GM18505 (cell line): ENCODE measurements around the gene OR9K2.
"Not testable (repeated sequence)": the region's sequence is repeated elsewhere in the genome, so short reads cannot be mapped to it uniquely, and the experiment has no call there.

Experiments used
- ATAC-seq: cut with Tn5 transposase; IDR thresholded peaks from one replicate; pipeline ENCODE4 v1.9.1; 2021; ENCODE audit not compliant: unreplicated experiment
- POLR2A ChIP-seq: IDR thresholded peaks from 4 replicates; pipeline ENCODE4 v1.6.1; 2011; ENCODE audit warnings: borderline replicate concordance; ENCODE audit not compliant: insufficient read depth, insufficient read length; ENCODE audit errors: extremely low read depth

OR9K2 gene, protein sequence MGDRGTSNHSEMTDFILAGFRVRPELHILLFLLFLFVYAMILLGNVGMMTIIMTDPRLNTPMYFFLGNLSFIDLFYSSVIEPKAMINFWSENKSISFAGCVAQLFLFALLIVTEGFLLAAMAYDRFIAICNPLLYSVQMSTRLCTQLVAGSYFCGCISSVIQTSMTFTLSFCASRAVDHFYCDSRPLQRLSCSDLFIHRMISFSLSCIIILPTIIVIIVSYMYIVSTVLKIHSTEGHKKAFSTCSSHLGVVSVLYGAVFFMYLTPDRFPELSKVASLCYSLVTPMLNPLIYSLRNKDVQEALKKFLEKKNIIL

DNA sequence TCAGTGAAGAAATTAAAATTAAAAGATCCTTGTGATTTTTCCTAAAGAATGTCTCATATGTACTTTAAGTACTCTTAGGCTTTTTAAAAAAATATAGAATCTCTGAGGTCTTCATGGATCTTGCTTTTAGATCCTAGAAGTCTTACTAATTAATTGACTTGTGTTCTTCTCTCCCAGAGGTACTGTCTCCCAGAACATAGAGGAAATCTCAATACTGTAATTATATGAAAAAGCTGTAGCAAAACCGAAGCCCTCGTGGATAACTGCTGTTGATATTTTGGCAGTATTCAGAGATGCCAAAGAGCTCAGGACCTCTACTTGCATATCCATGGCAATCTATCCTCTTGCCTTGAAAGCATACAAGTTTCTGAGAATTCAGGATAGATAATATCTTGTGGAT, at the start of gene OR9K2:
Gene OR9K2, plus strand, starts transcription at position 301 of the 400 bp plus-strand sequence. CDS start 3,429 bp downstream, outside the sequence.
- TF ChIP-seq POLR2A: no peak
- ATAC-seq: no peak

DNA sequence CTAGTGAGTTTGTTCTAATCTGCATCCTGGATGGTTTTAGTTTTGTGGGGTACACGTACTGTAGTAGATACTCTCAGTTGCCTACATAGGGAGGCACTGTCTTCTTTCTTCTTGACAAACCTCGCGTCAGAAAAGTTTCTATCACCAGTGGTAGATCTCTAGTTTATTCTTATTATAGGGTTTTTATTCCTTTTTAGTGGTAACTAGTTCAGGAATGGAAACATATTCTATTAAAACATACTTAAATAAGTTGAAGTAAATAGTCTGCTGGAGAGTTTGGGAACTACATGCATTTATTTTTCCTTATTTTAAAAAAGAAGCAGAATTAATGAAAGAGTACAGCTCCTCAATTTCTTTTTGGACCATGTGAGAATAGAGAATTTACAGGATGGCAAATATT, 33.6 kb upstream of the OR9K2 start:
- no peak for TF ChIP-seq POLR2A
- ATAC-seq: no peak

DNA sequence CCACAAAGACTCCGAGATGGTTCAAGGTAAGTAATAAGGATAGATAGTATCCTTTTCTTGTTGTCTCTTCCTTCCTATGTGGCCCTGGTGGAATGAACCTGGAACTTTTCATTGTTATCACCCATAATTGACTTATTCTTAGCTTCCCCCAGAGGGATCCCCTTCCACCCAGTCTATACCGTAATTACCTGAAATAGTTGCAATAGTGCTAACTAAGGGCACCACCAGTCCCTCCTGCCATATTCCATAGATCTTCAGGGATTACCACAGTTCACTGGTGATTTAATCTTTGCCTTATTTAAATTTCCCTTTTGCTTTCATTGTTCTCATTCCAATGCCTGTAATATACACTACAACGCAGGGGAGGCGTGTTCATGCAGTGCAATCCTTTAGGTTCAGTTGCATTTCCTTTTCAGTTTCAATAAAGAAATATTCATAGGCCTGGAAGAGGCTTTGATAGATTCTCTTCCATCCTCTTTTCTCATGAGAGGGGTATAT, 13.8 kb upstream of the OR9K2 start:
- no peak for TF ChIP-seq POLR2A
- ATAC-seq: no peak

DNA sequence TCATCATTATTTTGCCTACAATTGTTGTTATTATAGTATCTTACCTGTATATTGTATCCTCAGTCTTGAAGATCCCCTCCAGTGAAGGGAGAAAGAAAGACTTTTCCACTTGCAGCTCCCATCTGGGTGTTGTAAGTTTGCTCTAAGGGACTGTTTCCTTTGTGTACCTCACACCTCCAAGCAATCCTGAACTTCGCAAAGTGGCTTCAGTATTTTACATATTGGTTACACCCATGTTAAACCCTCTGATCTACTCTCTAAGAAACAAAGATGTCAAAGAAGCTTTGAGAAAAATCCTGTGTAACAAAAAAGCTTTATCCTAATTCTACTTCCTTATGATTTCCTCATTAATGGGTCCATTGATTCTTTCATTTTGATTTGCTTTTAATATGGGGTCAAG, 10.1 kb upstream of the OR9K2 start:
- TF ChIP-seq POLR2A: no peak
- no peak for ATAC-seq

DNA sequence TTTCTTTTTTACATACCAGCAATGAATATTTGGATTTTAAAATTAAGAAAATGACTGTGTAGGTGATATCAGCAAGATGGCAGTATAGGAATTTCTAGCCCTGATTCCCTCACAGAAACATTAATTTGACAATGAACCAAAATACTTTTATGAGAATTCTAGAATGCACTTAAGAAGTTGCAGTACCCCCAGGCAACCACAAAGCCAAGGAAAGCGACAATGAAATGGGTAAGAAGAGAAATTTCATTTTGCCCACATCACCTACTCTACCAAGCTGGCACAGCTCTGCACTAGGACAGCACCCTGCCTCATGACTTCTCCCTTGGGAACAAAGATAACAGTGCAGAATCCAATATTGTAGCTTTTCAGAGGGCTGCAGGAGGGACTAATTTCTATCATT, 6.6 kb downstream of the OR9K2 start:
- no peak for TF ChIP-seq POLR2A
- no peak for ATAC-seq

DNA sequence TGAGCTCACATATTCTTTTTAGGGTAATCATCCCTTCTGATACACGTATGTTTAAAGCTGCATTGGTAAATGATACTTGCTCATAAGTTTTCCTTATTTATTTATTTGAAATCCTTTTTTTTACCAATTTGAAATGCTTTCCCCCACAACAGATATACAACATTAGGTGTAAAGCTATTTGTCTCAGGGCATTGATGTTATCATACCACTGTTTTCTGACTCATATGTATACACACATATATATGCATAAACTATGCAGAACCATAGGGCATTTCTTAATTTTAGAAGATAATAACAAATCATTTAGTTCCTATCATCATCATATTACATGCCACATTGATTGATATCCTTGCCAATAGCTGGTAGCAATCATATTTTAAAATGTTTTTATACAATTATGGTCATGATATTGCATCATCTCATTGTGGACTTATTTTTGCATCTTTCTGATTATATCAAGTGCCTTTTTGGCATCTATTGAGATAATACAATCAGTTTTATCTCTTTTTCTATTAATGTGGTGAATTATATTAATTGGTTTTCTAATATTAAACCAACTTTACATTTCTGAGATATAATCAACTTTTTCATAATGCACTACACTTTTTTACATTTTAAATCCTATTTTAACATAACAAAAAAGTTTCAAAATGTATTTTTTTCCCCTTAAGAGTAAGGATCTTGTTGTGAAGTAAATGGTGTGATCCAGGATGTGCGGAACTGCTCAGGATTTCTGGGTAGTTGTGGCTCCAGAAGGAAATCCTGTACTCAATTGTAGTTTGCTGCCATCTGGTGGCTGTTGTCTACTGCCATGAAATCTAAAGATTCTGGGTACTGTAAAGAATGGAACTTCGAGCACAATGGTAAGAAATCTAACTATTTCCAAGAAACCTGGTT, 16.7 kb downstream of the OR9K2 start:
- ATAC-seq: no peak
- no peak for TF ChIP-seq POLR2A

DNA sequence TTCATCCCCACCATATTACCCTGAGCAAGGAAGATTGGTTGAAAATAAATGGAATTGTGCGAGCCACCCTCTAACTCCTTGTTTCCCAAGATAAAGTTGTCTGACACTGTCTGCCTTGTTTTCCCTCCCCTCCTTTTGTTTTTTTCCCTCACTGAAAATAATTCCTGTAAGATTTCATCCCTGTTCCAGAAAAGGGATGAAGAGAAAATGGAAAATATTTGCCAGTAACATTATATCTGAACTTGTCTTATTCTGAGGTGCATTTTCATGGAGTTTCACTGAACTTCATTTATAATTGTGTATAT, 17.3 kb downstream of the OR9K2 start:
- no peak for TF ChIP-seq POLR2A
- no peak for ATAC-seq

DNA sequence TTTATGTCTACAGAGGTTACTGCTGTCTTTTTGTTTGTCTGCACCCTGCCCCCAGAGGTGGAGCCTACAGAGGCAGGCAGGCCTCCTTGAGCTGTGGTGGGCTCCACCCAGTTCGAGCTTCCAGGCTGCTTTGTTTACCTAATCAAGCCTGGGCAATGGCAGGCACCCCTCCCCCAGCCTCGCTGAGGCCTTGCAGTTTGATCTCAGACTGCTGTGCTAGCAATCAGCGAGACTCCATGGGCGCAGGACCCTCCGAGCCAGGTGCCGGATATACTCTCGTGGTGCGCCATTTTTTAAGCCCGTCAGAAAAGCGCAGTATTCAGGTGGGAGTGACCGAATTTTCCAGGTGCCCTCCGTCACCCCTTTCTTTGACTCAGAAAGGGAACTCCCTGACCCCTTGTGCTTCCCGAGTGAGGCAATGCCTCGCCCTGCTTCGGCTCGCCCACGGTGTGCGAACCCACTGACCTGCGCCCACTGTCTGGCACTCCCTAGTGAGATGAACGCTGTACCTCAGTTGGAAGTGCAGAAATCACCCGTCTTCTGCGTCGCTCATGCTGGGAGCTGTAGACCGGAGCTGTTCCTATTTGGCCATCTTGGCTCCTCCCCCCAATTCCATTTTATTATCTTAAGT, 40.9 kb downstream of the OR9K2 start:
- ATAC-seq: not testable (repeated sequence)

DNA sequence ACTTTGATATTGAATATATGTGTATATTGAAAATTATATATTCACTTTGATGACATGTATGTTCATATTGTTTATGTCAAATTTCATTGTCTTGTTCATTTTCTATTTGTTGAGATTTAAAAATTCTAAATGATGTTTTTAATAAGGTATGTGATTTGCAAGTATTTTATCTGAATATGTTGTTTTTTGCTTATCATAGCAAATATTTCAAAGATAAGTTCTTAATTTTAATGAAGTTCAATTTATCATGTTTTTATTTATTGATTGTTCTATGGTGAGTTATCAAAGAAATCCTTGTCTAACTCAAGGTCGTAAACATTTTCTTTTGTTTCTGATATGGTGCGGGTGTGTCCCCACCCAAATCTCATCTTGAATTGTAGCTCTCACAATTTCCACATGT, 45.2 kb downstream of the OR9K2 start:
- ATAC-seq: no peak

DNA sequence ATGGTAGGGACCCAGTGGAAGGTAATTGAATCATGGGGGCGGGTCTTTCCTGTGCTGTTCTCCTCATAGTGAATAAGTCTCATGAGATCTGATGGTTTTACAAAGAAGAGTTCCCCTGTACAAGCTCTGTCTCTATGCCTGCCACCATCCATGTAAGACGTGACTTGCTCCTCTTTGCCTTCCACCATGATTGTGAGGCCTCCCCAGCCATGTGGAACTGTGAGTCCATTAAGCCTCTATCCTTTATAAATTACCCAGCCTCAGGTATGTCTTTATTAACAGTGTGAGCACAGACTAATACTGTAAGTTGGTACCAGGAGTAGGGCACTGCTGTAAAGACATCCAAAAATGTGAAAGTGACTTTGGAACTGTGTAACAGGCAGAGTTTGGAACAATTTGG, 45.6 kb downstream of the OR9K2 start:
- not testable (repeated sequence) for ATAC-seq

More for the DNA sequence above, 45.2 kb downstream of the OR9K2 start:
- no peak for TF ChIP-seq POLR2A

DNA sequence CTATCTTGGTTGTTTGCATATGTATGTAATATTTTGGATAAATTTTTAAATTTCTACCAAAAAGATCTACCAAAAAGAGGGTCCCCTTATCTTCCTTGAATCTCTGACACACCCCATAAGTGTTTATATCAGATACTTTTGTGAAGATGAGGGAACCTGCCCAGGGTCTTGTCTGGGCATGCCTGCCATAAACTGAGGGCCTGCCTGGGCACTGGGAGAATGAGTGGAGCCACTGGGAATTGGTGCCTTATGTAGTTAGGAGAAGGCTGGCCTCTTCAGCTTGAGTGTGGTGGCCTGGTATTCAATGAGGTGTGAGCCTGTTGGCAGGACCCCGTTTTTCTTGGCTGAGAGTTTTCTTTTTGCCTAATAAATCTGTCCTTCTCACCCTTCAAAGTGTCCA, 46.5 kb downstream of the OR9K2 start:
- ATAC-seq: no peak
- no peak for TF ChIP-seq POLR2A

DNA sequence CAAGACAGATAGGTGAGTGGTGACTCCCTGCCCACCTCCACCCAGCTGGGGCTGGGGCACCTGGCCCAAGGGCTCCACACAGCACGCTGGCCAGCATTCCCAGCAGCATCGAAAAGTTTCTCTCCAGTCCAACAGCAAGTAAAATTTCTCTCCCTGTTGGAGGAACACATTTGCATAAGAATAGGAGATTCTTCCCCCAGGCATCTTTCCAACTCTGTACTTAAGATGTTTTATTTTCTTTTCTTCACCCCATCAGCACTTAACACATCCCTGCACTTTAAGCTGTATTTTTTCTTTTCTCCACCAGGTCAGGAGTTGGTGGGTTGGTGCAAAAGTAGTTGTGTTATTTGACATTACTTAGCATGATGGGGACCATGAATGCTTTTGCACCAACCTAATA, 47.2 kb downstream of the OR9K2 start:
- TF ChIP-seq POLR2A: no peak
- no peak for ATAC-seq
